GM12878 (cell line): ENCODE measurements around the gene DOCK2. TPM values are rescaled to one million over a fixed set of nuclear protein-coding genes. Genes with fewer than 3 reads are reported as not detected.

Experiments
- ATAC-seq: fragments of 200-7000 bp; cut with Tn5 transposase; 3 replicates; pipeline ENCODE4 v1.9.1; 2020; ENCODE audit warnings: mild to moderate bottlenecking, moderate library complexity
- BruUV-seq: library from RNA; stranded (reverse); fragments of 400-500 nt; replicated peaks from 2 replicates; lab custom pipeline; 2021; lab: Mats Ljungman, UMichigan
- CTCF ChIA-PET: fragments of 300-600 bp; sonication (Branson Sonifier 250); formaldehyde crosslinking; extraction: SDS; loops from one replicate; lab custom pipeline; 2021; ENCODE audit warnings: inconsistent platforms; lab: Yijun Ruan, JAX
- POLR2A ChIA-PET: fragments of 350-600 bp; formaldehyde crosslinking; extraction: SDS; loops from one replicate; lab custom pipeline; 2021; ENCODE audit warnings: inconsistent platforms; lab: Charles Lee
- RAD21 ChIA-PET: fragments of 300-600 bp; sonication (Branson Sonifier 250); formaldehyde crosslinking; loops from one replicate; lab custom pipeline; 2023; ENCODE audit warnings: antibody characterized with exemption; ENCODE audit not compliant: unreplicated experiment; lab: Charles Lee
- SMC1A ChIA-PET: fragments of 300-600 bp; sonication (Branson Sonifier 250); formaldehyde crosslinking; loops from one replicate; lab custom pipeline; 2023; ENCODE audit not compliant: unreplicated experiment, uncharacterized antibody; lab: Charles Lee
- DNase-seq: peaks from one replicate; pipeline ENCODE4 v3.0.0-alpha.2; 2011; ENCODE audit warnings: low read depth, low spot score
- FAIRE-seq: peaks from 3 replicates; lab custom pipeline; 2011; peaks lifted over from hg19 to GRCh38; lab: Jason Lieb, UNC
- H2AFZ ChIP-seq: 2 replicates; pipeline ENCODE4 v1.6.0; 2011; ENCODE audit warnings: low read depth, low read length, control low read depth; ENCODE audit not compliant: control insufficient read depth
- H3K27ac ChIP-seq: 2 replicates; pipeline ENCODE4 v1.5.1; 2011; ENCODE audit warnings: control low read depth; ENCODE audit not compliant: control insufficient read depth, insufficient read depth
- H3K27me3 ChIP-seq, 2 experiments: replicated peaks in 1 of 2; 2 replicates each; pipeline versions ENCODE4 v1.6.0 to v1.6.1; 2011; ENCODE audit warnings: low read length in 1 of 2; ENCODE audit not compliant: control insufficient read depth in 2 of 2, insufficient read depth in 2 of 2
- H3K36me3 ChIP-seq, 2 experiments: 2 replicates each; pipeline ENCODE4 v1.5.1; 2011; ENCODE audit warnings: low read length in 1 of 2; ENCODE audit not compliant: control insufficient read depth in 2 of 2, insufficient read depth in 2 of 2
- H3K4me1 ChIP-seq: 2 replicates; pipeline ENCODE4 v1.6.1; 2011; ENCODE audit warnings: mild to moderate bottlenecking, low read length, moderate library complexity, mixed read lengths; ENCODE audit not compliant: control insufficient read depth, insufficient read depth
- H3K4me2 ChIP-seq: 2 replicates; pipeline ENCODE4 v1.6.0; 2011; ENCODE audit warnings: control low read depth; ENCODE audit not compliant: control insufficient read depth, insufficient read depth
- H3K4me3 ChIP-seq: fragments of 200-600 bp; sonication (generic); 2 replicates; pipeline ENCODE4 v1.5.1; 2016
- H3K79me2 ChIP-seq: 2 replicates; pipeline ENCODE4 v1.6.0; 2011; ENCODE audit warnings: low read length; ENCODE audit not compliant: control insufficient read depth, insufficient read depth
- H3K9ac ChIP-seq: 2 replicates; pipeline ENCODE4 v1.8.0; 2011; ENCODE audit warnings: low read length, control low read depth, mixed read lengths; ENCODE audit not compliant: control insufficient read depth, insufficient read depth
- H3K9me3 ChIP-seq: replicated peaks from 3 replicates; pipeline ENCODE4 v1.5.1; 2011; ENCODE audit warnings: mild to moderate bottlenecking, low read length; ENCODE audit not compliant: control insufficient read depth, insufficient read depth
- H4K20me1 ChIP-seq: 2 replicates; pipeline ENCODE4 v1.6.0; 2011; ENCODE audit not compliant: control insufficient read depth, insufficient read depth
- ATF7 ChIP-seq: fragments of 450-650 bp; IDR thresholded peaks from 2 replicates; pipeline ENCODE4 v1.6.1; 2016; ENCODE audit warnings: low read depth, mild to moderate bottlenecking
- BRCA1 ChIP-seq: IDR thresholded peaks from 2 replicates; pipeline ENCODE4 v1.6.1; 2011; ENCODE audit warnings: low read depth, low read length, improper control_type of control experiment
- EED ChIP-seq: sonication (generic); IDR thresholded peaks from 2 replicates; pipeline ENCODE4 v1.6.1; 2016; ENCODE audit warnings: antibody characterized with exemption, low read depth
- ETV6 ChIP-seq, 2 experiments: fragments of 450-650 bp in 1 of 2; IDR thresholded peaks in 1 of 2; conservative IDR thresholded peaks in 1 of 2; 2 replicates each; pipeline ENCODE4 v1.6.1; 2014; ENCODE audit warnings: antibody characterized with exemption in 1 of 2, borderline replicate concordance in 1 of 2, low read depth in 1 of 2, mild to moderate bottlenecking in 1 of 2, moderate library complexity in 1 of 2
- FOS ChIP-seq: IDR thresholded peaks from 3 replicates; pipeline ENCODE4 v1.6.1; 2011; ENCODE audit warnings: borderline replicate concordance; ENCODE audit not compliant: insufficient read length; ENCODE audit errors: extremely low read depth
- GATAD2B ChIP-seq: fragments of 450-650 bp; conservative IDR thresholded peaks from 2 replicates; pipeline ENCODE4 v1.6.1; 2017; ENCODE audit warnings: low read depth, mild to moderate bottlenecking, moderate library complexity
- IKZF2 ChIP-seq, 2 experiments: fragments of 450-650 bp; IDR thresholded peaks; 2 replicates each; pipeline ENCODE4 v1.6.1; 2017; ENCODE audit warnings: mild to moderate bottlenecking in 2 of 2, moderate library complexity in 2 of 2
- IRF4 ChIP-seq: IDR thresholded peaks from 2 replicates; pipeline ENCODE4 v1.6.1; 2011; ENCODE audit warnings: low read depth, low read length
- JUNB ChIP-seq: IDR thresholded peaks from 2 replicates; pipeline ENCODE4 v1.6.1; 2016; ENCODE audit warnings: antibody characterized with exemption, mild to moderate bottlenecking
- NBN ChIP-seq: fragments of 450-650 bp; IDR thresholded peaks from 2 replicates; pipeline ENCODE4 v1.6.1; 2016
- NFYA ChIP-seq: IDR thresholded peaks from 2 replicates; pipeline ENCODE4 v1.6.1; 2011; ENCODE audit warnings: low read depth, mild to moderate bottlenecking, low read length, improper control_type of control experiment, borderline replicate concordance
- PAX8 ChIP-seq: fragments of 450-650 bp; IDR thresholded peaks from 2 replicates; pipeline ENCODE4 v1.6.1; 2017; ENCODE audit warnings: mild to moderate bottlenecking, moderate library complexity
- PBX3 ChIP-seq: IDR thresholded peaks from 2 replicates; pipeline ENCODE4 v1.6.1; 2011; ENCODE audit warnings: mild to moderate bottlenecking, low read depth, low read length, moderate library complexity; ENCODE audit not compliant: insufficient replicate concordance
- PML ChIP-seq: IDR thresholded peaks from 2 replicates; pipeline ENCODE4 v1.6.1; 2012; ENCODE audit warnings: low read length, inconsistent platforms
- RAD51 ChIP-seq: fragments of 450-650 bp; IDR thresholded peaks from 2 replicates; pipeline ENCODE4 v1.6.1; 2016; ENCODE audit warnings: moderate library complexity, mild to moderate bottlenecking, inconsistent platforms
- RBBP5 ChIP-seq: fragments of 200-600 bp; sonication (generic); conservative IDR thresholded peaks from 2 replicates; pipeline ENCODE4 v1.6.1; 2016
- RCOR1 ChIP-seq: conservative IDR thresholded peaks from 2 replicates; pipeline ENCODE4 v1.6.1; 2012; ENCODE audit warnings: low read depth, low read length, improper control_type of control experiment
- SREBF1 ChIP-seq: IDR thresholded peaks from 2 replicates; pipeline ENCODE4 v1.6.1; 2012; ENCODE audit warnings: mild to moderate bottlenecking, low read length
- WRNIP1 ChIP-seq: IDR thresholded peaks from 2 replicates; pipeline ENCODE4 v1.6.1; 2011; ENCODE audit warnings: low read depth, low read length, improper control_type of control experiment, borderline replicate concordance
- ZBED1 ChIP-seq: IDR thresholded peaks from 2 replicates; pipeline ENCODE4 v1.6.1; 2016; ENCODE audit warnings: borderline replicate concordance
- WGBS: methylation state at CpG from one replicate; pipeline ENCODE4 v1.1.6; 2016; ENCODE audit warnings: low lambda C conversion rate; ENCODE audit not compliant: insufficient replicate concordance, insufficient coverage; ENCODE audit errors: missing lambda C conversion rate; 5-methylcytosine and 5-hydroxymethylcytosine counted together
- in situ Hi-C: fragments of 300-500 bp; cut with MboI; formaldehyde crosslinking; loops from 9 replicates; pipeline ENCODE4 v1.14.3; 2018; ENCODE audit warnings: mixed read lengths
- intact Hi-C: fragments of 100-400 bp; cut with micrococcal nuclease; formaldehyde crosslinking; loops from one replicate; pipeline ENCODE4 v1.14.2; 2022; ENCODE audit not compliant: unreplicated experiment
- polyA plus RNA-seq, 11 experiments: library from polyadenylated mRNA; depleted of rRNA in 4 of 11; unstranded in 6 of 11; stranded (reverse) in 5 of 11; fragments of >200 nt; fragmentation: Nextera tagmentation in 4 of 11; fragmentation: Illumina TruSeq in 1 of 11; extraction: Ambion mirVana in 4 of 11; extraction: Trizol in 1 of 11; gene quantifications; 1 replicate in 1 of 11; 2 replicates in 10 of 11; pipeline versions ENCODE4 v1.2.1 to v1.2.3, GENCODE V29; 2011 to 2016; ENCODE audit warnings: inconsistent platforms in 2 of 11, missing spikeins in 2 of 11, low read depth in 1 of 11
- total RNA-seq, 4 experiments: library from RNA; depleted of rRNA in 3 of 4; stranded (reverse); fragments of >200 nt in 3 of 4; fragmentation: Illumina TruSeq in 1 of 4; extraction: Trizol in 1 of 4; gene quantifications; 2 replicates each; pipeline versions ENCODE4 v1.2.1 to v1.2.3, GENCODE V29; 2013 to 2021
- TF ChIP-seq, protein P1 (sequence below): IDR thresholded peaks from 2 replicates; pipeline ENCODE4 v1.6.1; 2011; ENCODE audit warnings: borderline replicate concordance, low read depth, mild to moderate bottlenecking, moderate library complexity, mixed read lengths, low read length; ENCODE audit not compliant: insufficient read depth; ENCODE audit errors: extremely low read length

Gene DOCK2
- total and polyA plus RNA-seq, 10 of the 15 experiments (the other 5 are each of a cell fraction or from before 2014, with no cell fraction given), result 34.2 to 192 (median 118) TPM

- TF ChIP-seq IKZF2 (IDR thresholded peaks at IDR 0.05), result no peak
- TF ChIP-seq RBBP5, result no peak
- no peak for TF ChIP-seq IRF4
- TF ChIP-seq RAD51, result peak; percentile 72
- no peak for TF ChIP-seq PAX8
- TF ChIP-seq, protein P1, sequence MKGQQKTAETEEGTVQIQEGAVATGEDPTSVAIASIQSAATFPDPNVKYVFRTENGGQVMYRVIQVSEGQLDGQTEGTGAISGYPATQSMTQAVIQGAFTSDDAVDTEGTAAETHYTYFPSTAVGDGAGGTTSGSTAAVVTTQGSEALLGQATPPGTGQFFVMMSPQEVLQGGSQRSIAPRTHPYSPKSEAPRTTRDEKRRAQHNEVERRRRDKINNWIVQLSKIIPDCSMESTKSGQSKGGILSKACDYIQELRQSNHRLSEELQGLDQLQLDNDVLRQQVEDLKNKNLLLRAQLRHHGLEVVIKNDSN, result no peak
- no peak for TF ChIP-seq JUNB
- 0 out of 2 replicates have a peak, but pooled peaks have one; percentile 45 for TF ChIP-seq WRNIP1
- no peak for TF ChIP-seq ATF7
- TF ChIP-seq NFYA, result no peak
- TF ChIP-seq PML, result no peak
- no peak for TF ChIP-seq EED
These were observed 130.9 kb downstream of the DOCK2 start (continued) for GRCh38 chr5:169767938-169768337.

DNA sequence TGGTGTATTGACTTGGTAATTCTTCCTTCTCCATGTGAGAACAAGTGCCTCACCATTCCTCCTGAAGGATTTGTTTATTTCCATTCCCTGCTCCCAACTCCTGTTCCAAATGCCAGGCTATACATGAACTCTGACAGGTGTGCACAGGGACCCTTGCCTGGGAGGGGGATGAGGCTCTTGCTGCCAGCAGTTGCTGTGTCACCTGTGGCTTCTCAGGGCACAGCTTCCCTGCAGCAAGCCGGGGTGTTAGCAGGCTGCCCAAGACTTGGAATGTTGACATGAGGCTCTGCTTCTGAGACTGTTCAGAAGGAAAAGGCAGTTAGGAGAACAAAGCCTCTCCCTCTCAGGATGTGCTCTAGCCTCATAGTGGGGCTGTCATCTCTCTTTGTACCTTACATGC is 131.3 kb downstream of the DOCK2 start:
- CTCF ChIA-PET, result interaction anchor here (1.2 to 2.2 kb wide), 3 partner anchors 11 to 37 kb away, joined by 3 to 10 read pairs (median 9); no protein-coding TSS in a partner anchor
- H3K4me1 ChIP-seq, result peaks cover 5% of the 10 kb centered on the region; the same call in 1 of the 2 replicates
- TF ChIP-seq ZBED1 (no peak), RBBP5 (no peak), FOS (no peak), ETV6 (conservative IDR thresholded peaks at IDR 0.05 in 1 of 2, IDR thresholded peaks at IDR 0.05 in 1 of 2; ENCODE audit: borderline replicate concordance in 1 of 2, low read depth in 1 of 2) (no peak), NBN (no peak), GATAD2B (no peak), RCOR1 (no peak), BRCA1 (no peak), SREBF1 (no peak), PBX3 (no peak)

More for the DNA sequence above, 131.3 kb downstream of the DOCK2 start:
- no peak overlapping the region for H3K4me3 ChIP-seq
- in situ Hi-C loops, result no loop called here
- intact Hi-C loops, result loop anchor here (5.0 kb wide), 1 partner anchor 39 kb away; no protein-coding TSS in a partner anchor
- ChIA-PET RAD21 (interaction anchor here (1.1 to 9.2 kb wide), 6 partner anchors 10 to 212 kb away, joined by 3 to 78 read pairs (median 24); partner anchors contain the start of gene INSYN2B), POLR2A (interaction anchor here (1.0 to 2.4 kb wide), 3 partner anchors 10 to 37 kb away, joined by 5 to 11 read pairs (median 5); no protein-coding TSS in a partner anchor), SMC1A (interaction anchor here (1.0 to 12.8 kb wide), 6 partner anchors 11 to 197 kb away, joined by 3 to 202 read pairs (median 55); no protein-coding TSS in a partner anchor)
- BruUV-seq, result no TSS peak
- no peaks in the 10 kb centered on the region for H4K20me1 ChIP-seq
- H3K27ac ChIP-seq, result no peak overlapping the region
- no peak overlapping the region for H3K4me2 ChIP-seq
- no peaks in the 10 kb centered on the region; the same call in 1 of the 2 replicates for H3K79me2 ChIP-seq
- peaks cover 2% of the 10 kb centered on the region; the same call in 2 of the 3 replicates for H3K9me3 ChIP-seq
- H3K36me3 ChIP-seq, result peaks cover 10 to 44% of the 10 kb centered on the region in 2 experiments
- H3K27me3 ChIP-seq, result no peaks in the 10 kb centered on the region
- DNase-seq, result no peak
- WGBS, result 100% methylated on average over 1 of the region's 1 CpG
- no peak for FAIRE-seq
- H2AFZ ChIP-seq, result no peak overlapping the region
- no peak overlapping the region for H3K9ac ChIP-seq
- ATAC-seq, result no peak
